ENCODE data around the gene G6PC3.

G6PC3 gene

GRCh38 chr17:44062871-44063270, 7.7 kb upstream of the G6PC3 start:
- no peak for DNase-seq

GRCh38 chr17:44063704-44064639, 6.6 kb upstream of the G6PC3 start:
- no peak for DNase-seq

GRCh38 chr17:44065668-44066203, 4.8 kb upstream of the G6PC3 start:
- DNase-seq: no peak

GRCh38 chr17:44066204-44066930, 4.2 kb upstream of the G6PC3 start, which contains the start of gene LSM12:
TSS of gene LSM12 (minus strand) at chr17:44066671. CDS start at chr17:44066587, 84 bp downstream.
- DNase-seq: peak; percentile 77

GRCh38 chr17:44067545-44067940, 3.0 kb upstream of the G6PC3 start:
- DNase-seq: no peak

- DNase-seq: no peak
Observed at GRCh38 chr17:44069974-44070454, 521 bp upstream of the G6PC3 start.

- no peak for DNase-seq
Observed at GRCh38 chr17:44071198-44071520, 624 bp downstream of the G6PC3 start.

GRCh38 chr17:44071772-44072171, 1.2 kb downstream of the G6PC3 start:
- DNase-seq: no peak

- no peak for DNase-seq
Observed at GRCh38 chr17:44074231-44074910, 3.8 kb downstream of the G6PC3 start.

- DNase-seq: no peak
Observed at GRCh38 chr17:44074911-44075285, 4.4 kb downstream of the G6PC3 start.

- no peak for DNase-seq
Observed at GRCh38 chr17:44075598-44076293, 5.2 kb downstream of the G6PC3 start.

GRCh38 chr17:44076716-44077594, 6.4 kb downstream of the G6PC3 start:
- DNase-seq: no peak

GRCh38 chr17:44077595-44077909, 7.0 kb downstream of the G6PC3 start:
- DNase-seq: no peak

GRCh38 chr17:44078412-44078811, 7.9 kb downstream of the G6PC3 start:
- DNase-seq: no peak

GRCh38 chr17:44079877-44080821, 9.6 kb downstream of the G6PC3 start:
- DNase-seq: no peak

- DNase-seq: no peak
Observed at GRCh38 chr17:44081681-44082080, 11.1 kb downstream of the G6PC3 start.

GRCh38 chr17:44082256-44082927, 11.9 kb downstream of the G6PC3 start:
- no peak for DNase-seq

- no peak for DNase-seq
Observed at GRCh38 chr17:44083250-44083849, 12.8 kb downstream of the G6PC3 start.

- no peak for DNase-seq
Observed at GRCh38 chr17:44084131-44084538, 13.6 kb downstream of the G6PC3 start.

Measured in NCI-H446 treated with DMSO at 0.1 percent for 48 hours (cell line).